HG02678 (cell line): ENCODE measurements around the gene SH3TC1.

Source experiments
- ATAC-seq: cut with Tn5 transposase; IDR thresholded peaks from one replicate; pipeline ENCODE4 v1.9.1; 2021; ENCODE audit warnings: mild to moderate bottlenecking, moderate library complexity; ENCODE audit not compliant: unreplicated experiment

Gene SH3TC1

DNA sequence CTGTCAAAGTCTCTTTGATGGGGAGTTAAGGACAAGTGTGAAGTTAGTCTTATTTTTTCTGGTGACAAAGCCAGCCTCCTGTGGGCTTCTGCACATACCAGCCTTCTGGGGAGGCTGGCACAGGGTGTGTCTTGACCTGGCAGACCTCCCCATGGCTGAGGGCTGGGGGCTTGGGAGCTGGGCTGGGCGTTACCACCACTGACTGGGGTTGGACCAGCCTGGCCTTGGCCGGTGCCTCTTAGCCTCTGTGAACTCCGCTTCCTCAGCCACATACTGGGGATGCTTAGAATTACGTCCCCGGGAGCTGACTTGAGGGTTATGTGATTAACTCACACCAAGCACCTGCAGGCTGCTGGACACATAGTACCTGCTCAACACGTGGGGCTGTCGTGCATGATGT lies 14.0 kb downstream of the SH3TC1 start:
- no peak for ATAC-seq

DNA sequence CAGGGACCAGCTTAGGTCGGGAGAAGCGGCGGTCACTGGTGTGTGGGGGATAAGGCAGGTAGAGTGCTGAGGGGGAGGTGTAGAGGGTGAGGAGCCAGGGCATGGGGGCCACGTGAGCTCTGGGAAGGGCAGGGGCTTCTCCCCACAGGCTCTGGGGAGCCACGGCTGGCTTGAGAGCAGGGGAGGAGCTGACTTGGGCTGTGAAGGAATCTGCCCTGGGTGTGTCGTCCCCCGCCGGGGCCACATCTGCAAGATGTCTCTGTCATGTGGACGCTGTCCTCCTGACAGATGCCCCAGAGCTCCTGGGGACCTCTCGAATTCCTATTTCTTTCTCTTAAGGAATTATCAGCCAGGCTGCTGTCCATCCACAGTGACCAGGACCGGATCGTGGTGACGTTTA lies 15.0 kb downstream of the SH3TC1 start:
- no peak for ATAC-seq

DNA sequence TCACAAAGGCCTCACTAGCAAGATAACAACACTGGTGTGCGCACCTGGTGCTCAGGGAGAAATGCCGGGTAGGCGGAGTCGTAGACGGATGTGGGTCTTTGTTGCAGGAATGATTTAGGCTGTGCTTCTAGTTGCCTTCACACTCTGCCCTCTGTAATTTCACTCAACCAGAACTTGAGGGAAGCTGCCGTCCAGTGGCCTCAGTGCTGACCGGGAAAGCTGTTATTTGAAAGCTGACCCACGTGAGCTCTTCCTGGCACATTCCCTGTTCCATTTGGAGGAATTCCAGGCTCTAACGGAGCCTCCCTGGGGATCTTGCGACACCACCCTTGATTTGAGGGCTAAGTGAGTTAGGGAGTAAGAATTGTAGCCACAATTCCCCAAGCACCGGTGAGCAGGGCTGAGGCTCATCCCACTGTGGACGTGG lies 15.9 kb downstream of the SH3TC1 start:
- ATAC-seq = no peak

GRCh38 chr4:8215641-8216442 lies 16.8 kb downstream of the SH3TC1 start:
- ATAC-seq = no peak

DNA sequence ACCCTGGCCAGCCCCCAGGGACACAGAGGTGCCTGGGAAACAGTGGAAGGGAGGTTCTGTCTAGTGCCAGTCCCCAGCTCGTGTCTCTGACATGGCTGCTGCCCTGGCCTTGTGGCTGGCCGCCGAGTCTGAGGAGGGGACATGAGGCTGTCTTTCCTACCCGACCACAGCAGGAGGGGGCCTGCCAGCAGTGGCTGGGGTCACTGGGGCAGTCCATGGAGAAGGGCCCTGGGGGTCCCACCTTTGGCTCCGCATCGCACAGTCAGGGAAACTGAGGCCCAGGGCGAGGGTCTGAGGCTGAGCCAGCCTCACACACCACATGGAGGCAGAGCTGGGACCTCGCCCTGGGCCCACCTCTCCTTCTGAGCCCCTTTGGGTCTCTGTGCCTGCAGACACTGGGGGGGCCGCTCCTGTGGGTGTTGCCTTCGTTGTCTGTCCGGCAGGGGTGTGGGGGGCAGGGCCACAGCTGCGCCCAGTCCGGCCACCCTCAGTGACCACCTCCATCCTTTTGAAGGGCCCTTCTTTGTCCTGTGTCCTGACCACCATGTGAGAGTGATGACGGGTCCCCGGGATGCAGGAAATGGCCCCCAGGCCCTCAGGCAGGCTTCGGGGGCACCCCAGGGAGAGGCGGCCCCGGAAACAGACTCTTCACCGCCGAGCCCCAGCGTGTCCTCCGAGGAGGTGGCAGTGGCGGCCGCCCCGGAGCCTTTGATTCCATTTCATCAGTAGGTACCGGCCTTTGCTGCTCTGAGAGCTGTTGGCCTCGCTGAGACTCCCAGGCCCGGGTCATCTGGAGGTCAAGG lies 17.6 kb downstream of the SH3TC1 start:
- no peak for ATAC-seq

GRCh38 chr4:8217246-8217511 lies 18.1 kb downstream of the SH3TC1 start:
- no peak for ATAC-seq

DNA sequence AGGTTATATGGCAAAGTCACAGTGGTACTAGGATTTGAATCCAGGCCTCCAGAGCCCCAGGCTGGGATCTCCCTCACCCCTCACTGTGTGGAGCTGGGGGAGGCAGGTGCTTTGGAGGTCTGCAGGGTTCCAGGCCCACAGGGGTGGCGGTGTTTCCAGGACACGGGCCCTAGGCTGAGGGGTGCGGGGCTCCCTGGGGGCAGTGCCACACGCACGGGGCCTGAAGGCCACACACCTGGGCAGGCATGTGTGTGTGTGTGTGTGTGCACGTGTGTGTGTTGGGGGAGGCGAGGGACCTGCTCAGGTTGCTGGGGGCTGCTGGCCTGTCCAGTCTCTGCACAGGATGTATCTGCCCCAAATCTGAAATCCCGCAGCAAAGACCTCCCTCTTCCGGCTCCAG lies 18.8 kb downstream of the SH3TC1 start:
- no peak for ATAC-seq

DNA sequence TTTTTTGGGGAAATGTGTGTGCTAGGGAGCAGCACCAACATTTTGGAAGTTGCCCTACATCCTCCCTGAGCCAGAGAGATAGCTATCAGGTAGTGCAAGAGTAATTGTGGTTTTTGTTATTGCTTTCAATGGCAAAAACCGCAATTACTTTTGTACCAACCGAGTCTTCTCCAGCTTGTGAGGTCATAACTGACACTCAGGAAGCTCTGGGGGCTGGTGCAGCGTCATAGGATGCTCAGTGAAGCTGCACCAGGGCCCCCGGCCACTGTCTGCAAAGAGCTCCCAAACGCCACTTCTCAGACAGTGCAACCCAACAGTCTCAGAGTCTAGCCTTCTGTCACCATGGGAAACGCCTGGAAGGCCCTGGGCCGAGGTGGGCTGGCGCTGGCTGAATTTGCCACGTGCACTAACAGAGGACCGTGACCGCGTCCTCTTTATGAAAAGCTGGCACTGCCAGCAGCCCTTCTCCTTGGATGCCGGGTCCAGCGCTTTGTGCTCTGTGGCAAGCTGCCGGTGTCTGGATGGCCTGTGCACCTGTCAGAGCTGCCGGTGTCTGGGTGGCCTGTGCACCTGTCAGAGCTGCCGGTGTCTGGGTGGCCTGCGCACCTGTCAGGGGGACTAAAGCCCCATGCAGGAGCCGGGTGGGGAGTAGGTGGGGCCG lies 19.4 kb downstream of the SH3TC1 start:
- no peak for ATAC-seq

DNA sequence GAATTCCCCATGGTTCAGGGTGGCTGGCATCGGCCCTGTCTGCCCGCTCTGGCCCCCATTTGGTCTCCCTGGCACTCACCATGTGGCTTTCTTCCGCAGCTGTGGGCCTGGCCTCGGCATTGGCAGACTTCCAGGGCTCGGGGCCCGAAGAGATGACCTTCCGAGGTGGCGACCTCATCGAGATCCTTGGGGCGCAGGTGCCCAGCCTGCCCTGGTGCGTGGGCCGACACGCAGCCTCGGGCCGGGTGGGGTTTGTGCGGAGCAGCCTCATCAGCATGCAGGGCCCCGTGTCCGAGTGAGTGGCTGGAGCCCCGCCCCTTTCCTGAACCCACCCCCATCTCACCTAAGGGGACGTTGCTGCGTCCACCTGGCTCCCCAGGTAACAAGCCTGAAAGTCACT lies 20.1 kb downstream of the SH3TC1 start:
- no peak for ATAC-seq

DNA sequence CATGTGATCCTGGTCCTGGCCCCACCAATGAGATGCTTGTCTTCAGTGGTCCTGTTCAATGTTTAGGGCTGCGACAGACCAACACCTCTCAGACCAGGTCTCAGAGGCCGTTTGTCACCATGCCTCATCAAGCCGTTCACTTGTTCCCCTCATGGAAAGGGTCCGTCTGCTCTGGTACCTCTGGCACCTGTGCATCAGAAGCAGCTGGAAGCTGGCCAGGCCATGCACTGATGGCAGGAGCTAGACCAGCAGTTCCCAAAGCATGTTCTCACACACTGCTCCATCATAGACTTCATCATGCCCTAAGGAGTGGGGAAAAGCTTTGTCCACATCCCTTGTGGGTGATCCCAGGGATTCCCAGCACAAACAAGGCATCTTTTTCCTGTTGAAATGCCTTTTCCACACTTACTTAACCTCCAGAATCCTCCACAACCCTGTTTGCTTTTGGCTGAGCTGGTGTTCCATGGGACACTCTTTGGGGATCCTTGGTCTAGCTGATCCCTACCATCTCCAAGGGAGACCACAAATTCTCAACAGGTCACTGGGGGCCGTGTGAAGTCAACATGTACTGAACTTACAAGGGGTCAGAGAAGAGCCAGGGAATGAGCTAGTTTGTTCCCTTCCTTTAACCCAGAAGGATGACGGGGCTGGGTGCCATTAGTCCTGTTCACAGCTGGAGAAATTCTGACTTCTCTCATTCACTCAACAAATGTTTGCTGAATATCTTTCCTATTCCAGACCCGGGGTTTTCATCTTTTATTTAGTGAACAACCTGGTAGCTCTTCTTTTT lies 21.8 kb downstream of the SH3TC1 start:
- ATAC-seq = no peak

DNA sequence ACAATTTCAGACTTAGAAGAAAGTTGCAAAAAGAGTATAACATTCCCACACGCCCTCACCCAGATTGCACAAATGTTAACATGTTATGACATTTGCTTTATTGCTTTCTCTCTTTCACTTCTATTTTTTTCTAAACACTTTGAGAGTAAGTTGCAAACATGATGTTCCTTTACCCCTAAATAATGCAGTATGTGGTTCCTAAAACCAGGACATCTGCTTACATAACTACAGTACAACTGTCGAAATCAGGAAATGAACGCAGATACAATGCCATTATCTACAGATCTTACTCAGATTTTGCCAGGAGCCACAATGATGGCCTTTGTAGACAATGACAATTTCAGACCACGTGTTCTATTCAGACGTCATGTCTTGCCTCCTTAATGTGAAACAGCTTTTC lies 22.4 kb downstream of the SH3TC1 start:
- no peak for ATAC-seq

DNA sequence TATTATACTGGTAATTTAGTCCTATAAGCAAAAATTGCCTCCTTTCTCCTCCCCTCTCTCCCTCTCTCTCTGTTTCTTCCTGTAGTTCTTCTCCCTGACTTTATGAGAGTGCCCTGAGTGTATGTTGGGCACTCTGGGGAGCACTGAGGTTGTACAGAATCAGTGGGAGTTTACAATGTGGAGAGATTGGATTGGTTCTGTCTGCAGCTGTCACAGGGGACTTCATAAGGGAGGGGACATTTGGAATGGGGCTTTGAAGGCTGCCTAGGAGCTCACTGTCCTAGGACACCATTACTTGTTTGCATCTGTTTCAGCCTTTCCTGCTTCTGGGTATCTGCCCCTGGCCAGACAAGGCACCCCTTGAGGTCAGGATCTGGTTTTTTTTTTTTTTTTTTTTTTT lies 22.9 kb downstream of the SH3TC1 start:
- ATAC-seq = no peak

GRCh38 chr4:8222609-8223388 lies 23.7 kb downstream of the SH3TC1 start:
- no peak for ATAC-seq

GRCh38 chr4:8224267-8224974 lies 25.3 kb downstream of the SH3TC1 start:
- no peak for ATAC-seq

DNA sequence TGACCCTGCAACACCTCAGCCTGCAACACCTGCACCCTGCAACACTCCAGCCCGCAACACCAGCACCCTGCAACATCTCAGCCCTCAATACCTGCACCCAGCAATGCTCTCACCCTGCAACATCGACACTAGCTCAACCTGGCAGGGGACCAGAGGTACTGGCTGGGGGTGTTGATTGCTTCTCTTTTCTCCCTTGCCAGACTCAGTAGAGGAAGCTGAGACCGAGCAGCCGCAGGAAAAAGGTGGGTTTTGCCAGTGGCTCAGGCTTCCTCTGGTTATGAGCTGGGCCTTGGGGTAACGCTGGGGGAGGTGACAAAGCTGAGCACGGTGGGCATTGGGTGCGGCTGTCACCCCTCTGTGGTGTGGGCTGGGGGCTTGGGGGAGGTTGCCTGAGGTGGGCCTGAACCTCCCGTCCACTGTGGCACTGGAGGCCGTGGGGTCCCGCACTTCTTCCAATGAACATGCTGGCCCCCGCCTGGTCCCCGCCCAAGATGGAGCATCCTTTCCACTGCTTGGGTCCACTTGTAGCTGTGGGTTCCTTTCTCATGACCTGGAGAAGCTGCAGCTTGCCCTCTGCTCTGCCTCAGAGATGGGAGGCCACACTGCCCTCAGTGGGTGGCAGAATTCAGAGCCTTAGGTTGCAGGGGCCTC lies 26.0 kb downstream of the SH3TC1 start:
- ATAC-seq = no peak

- ATAC-seq = no peak
Observed at GRCh38 chr4:8225706-8226443, 26.8 kb downstream of the SH3TC1 start.

DNA sequence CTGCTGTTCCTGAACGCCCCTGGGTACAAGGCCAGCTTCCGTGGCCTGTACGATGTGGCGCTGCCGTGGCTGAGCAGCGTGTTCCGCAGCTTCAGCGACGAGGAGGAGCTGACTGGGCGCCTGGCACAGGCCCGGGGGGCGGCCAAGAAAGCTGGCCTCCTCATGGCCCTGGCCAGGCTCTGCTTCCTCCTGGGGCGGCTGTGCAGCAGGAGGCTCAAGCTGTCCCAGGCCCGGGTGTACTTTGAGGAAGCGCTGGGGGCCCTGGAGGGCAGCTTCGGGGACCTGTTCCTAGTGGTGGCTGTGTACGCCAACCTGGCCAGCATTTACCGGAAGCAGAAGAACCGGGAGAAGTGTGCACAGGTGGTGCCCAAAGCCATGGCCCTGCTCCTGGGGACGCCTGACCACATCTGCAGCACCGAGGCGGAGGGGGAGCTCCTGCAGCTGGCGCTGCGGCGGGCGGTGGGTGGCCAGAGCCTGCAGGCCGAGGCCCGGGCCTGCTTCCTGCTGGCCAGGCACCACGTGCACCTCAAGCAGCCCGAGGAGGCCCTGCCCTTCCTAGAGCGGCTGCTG lies 28.2 kb downstream of the SH3TC1 start:
- no peak for ATAC-seq

DNA sequence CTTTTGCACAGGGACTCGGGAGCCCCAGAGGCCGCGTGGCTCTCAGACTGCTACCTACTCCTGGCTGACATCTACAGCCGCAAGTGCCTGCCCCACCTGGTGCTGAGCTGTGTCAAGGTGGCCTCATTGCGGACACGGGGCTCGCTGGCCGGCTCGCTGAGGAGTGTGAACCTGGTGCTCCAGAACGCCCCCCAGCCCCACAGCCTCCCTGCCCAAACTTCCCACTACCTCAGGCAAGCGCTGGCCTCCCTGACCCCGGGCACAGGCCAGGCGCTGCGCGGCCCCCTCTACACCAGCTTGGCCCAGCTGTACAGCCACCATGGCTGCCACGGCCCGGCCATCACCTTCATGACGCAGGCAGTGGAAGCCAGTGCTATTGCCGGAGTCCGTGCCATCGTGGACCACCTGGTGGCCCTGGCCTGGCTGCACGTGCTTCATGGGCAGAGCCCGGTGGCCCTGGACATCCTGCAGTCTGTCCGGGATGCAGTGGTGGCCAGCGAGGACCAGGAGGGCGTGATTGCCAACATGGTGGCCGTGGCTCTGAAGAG lies 28.8 kb downstream of the SH3TC1 start:
- no peak for ATAC-seq
